ENCODE data around the gene ADAMTS6.

The ADAMTS6 gene

DNA sequence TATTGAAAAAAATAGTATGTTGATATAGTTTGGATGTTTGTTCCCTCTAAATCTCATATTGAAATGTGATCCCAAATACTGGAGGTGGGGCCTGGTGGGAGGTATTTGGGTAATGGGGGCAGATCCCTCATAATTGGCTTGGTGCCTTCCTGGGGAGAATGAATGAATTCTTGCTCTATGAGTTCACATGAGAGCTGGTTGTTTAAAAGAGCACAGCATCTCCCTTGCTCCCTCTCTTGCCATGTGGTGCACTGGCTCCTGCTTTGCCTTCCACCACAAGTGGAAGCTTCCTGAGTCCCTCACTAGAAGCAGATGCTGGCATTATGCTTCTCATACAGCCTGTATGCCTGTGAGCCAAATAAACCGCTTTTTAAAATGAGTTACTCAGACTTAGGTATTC lies 154.8 kb downstream of the ADAMTS6 start:
- TF ChIP-seq, protein P1, sequence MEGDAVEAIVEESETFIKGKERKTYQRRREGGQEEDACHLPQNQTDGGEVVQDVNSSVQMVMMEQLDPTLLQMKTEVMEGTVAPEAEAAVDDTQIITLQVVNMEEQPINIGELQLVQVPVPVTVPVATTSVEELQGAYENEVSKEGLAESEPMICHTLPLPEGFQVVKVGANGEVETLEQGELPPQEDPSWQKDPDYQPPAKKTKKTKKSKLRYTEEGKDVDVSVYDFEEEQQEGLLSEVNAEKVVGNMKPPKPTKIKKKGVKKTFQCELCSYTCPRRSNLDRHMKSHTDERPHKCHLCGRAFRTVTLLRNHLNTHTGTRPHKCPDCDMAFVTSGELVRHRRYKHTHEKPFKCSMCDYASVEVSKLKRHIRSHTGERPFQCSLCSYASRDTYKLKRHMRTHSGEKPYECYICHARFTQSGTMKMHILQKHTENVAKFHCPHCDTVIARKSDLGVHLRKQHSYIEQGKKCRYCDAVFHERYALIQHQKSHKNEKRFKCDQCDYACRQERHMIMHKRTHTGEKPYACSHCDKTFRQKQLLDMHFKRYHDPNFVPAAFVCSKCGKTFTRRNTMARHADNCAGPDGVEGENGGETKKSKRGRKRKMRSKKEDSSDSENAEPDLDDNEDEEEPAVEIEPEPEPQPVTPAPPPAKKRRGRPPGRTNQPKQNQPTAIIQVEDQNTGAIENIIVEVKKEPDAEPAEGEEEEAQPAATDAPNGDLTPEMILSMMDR (IDR thresholded peaks at IDR 0.05) = no peak

DNA sequence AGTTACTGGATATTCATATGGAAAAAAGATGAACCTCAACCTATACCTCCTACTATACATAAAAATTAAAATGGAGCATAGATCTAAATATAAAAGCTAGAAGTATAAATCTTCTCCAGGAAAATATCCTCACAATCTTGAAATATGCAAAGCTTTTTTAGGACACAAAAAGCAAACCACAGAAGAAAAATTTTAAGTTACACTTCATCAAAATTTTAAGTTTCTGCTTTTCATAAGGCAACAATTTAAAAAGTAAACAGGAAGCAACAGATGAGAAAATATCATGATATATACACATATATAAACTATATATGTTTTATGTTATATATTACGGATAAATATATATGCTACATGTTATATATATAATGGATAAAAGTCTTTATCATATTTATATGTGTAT lies 157.5 kb downstream of the ADAMTS6 start:
- TF ChIP-seq, protein P1 (IDR thresholded peaks at IDR 0.05) = no peak

DNA sequence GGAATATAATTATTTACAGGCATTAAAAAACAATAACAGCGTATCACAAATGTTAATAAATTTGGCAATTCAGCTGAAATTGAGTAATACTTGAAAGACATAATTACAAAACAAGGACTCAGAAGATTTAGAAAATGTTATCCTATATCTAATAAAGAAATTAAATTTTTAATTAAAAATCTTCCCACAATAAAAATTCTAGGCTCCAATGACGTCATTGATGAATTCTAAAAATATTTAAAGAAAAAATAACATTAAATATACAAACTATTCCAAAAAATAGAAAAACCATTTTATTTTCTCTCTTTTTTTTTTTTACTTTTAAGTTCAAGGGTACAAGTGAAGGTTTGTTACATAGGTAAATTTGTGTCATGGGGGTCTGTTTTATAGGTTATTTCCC lies 161.5 kb downstream of the ADAMTS6 start:
- TF ChIP-seq, protein P1 (IDR thresholded peaks at IDR 0.05) = no peak

DNA sequence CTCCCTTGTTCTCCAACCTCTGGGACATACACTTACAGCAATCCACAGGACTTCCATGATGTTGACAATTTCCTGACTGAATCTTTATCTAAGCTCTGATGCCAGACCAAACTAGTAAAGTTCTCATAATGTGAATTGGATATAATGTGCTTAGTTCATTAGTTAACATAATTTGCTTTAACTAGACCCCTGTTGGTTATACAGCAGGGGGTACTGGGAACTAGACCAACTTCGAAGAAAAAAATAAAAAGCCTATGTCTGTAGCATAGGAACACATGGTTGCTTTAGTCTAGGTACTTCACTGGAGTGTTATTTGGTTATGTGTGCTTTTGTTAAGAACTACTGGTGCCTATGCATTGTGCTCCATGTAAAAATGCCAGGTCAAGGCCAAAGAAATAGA lies 173.8 kb downstream of the ADAMTS6 start:
- TF ChIP-seq, protein P1 (IDR thresholded peaks at IDR 0.05) = no peak

DNA sequence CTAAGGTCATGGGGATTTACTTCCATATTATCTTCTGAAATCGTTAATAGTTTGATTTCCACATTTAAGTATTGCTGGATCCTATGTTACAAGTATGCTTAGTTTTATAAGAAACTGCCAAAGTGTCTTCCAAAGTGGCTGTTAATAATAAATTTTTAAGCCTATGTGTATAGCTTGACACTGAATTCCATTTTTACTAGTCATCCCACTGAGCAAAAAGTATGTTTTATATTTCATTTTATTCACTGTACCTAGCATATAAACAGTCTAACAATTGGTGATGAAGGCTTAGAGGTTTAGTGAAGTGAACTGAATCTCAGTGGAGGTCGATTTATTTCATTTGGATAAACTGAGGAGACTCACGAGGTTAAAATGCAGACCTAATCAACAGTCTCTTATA lies 174.6 kb downstream of the ADAMTS6 start:
- TF ChIP-seq, protein P1 (IDR thresholded peaks at IDR 0.05) = no peak

DNA sequence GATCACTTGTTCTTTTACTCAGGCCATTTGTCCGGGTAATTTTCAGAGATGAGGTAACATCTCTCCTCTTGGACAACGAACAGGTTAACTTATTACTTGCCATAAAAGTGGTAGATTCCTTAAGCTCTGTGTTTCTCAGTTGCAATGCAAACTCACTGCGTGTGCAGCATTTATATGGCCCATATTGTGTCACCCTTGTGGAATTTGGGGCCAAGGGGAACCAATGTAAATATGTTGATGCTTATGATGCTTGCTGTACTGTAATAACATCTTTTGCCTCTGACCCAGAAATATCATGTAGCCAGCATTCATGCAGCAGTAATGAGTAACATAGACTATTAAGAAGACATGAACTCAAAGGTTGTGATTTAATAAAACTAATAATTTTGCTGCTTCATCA lies 175.8 kb downstream of the ADAMTS6 start:
- TF ChIP-seq, protein P1 (IDR thresholded peaks at IDR 0.05) = no peak

DNA sequence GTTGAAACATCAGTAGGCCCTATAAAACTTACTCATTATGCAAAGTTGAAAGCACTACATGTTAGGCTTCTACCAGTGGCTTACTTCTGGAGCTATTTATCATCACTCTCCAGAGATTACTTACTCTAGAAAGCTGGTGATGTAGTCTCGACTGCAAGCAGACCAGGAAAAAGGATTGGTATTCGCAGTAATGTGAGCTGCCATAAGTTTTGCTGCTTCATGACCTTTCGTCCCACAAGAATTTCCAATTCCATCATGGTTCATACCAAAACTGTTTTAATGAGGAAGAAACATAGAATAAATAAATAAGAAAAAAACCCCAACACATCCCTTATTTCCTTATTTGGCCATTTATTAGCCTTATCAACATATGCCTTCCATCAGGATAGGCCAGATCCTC lies 181.9 kb downstream of the ADAMTS6 start:
- TF ChIP-seq, protein P1 (IDR thresholded peaks at IDR 0.05) = no peak

DNA sequence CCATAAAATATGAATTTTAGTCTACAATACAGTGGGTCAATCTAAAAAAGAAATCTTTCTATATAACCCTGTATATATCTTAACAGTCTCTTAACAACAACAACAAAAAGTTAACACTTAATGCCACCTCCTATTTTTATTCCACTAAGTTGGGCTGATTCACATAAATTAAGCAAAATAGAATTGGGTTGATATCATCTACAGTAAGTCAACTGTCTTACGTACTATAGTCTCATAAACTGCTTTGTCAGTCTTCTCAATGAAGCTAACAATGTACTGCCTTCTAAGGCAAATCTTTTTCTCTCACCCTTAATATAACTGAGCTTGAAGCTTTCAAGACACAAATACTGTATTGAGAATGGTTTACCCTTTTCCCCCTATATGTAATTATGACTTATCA lies 185.7 kb downstream of the ADAMTS6 start:
- TF ChIP-seq, protein P1 (IDR thresholded peaks at IDR 0.05) = no peak
